Measurements from ENCODE around the gene ELP5. TPM values are rescaled to one million over a fixed set of nuclear protein-coding genes. Genes with fewer than 3 reads are reported as not detected.
"Not testable (repeated sequence)": the region's sequence is repeated elsewhere in the genome, so short reads cannot be mapped to it uniquely, and the experiment has no call there.

ELP5 gene
- total RNA-seq, 1 donor from 2014 or later = 37.6 TPM

GRCh38 chr17:7243453-7243729 lies 8.6 kb upstream of the ELP5 start:
- Mint-ChIP-seq H3K27me3 (ENCODE audit: unreplicated experiment) (no peaks in the 10 kb centered on the region), H3K27ac (ENCODE audit: unreplicated experiment) (peak overlapping the region; percentile 99), H3K36me3 (ENCODE audit: unreplicated experiment) (peaks cover 40% of the 10 kb centered on the region), H3K4me1 (ENCODE audit: unreplicated experiment) (peaks cover 30% of the 10 kb centered on the region), H3K4me3 (ENCODE audit: unreplicated experiment) (peak overlapping the region; percentile 99), H3K9me3 (ENCODE audit: unreplicated experiment) (no peaks in the 10 kb centered on the region)
- DNase-seq (ENCODE audit: extremely low spot score, unreplicated experiment) = no peak
- TF ChIP-seq CTCF (IDR thresholded peaks at IDR 0.05) = no peak

GRCh38 chr17:7243838-7244237 lies 8.2 kb upstream of the ELP5 start:
- Mint-ChIP-seq H3K4me1 (ENCODE audit: unreplicated experiment) (peaks cover 34% of the 10 kb centered on the region), H3K4me3 (ENCODE audit: unreplicated experiment) (peak overlapping the region; percentile 99), H3K36me3 (ENCODE audit: unreplicated experiment) (peaks cover 40% of the 10 kb centered on the region), H3K27ac (ENCODE audit: unreplicated experiment) (peak overlapping the region; percentile 99)
- not testable (repeated sequence) for DNase-seq (ENCODE audit: extremely low spot score, unreplicated experiment); H3K27me3 Mint-ChIP-seq (ENCODE audit: unreplicated experiment); H3K9me3 Mint-ChIP-seq (ENCODE audit: unreplicated experiment)

DNA sequence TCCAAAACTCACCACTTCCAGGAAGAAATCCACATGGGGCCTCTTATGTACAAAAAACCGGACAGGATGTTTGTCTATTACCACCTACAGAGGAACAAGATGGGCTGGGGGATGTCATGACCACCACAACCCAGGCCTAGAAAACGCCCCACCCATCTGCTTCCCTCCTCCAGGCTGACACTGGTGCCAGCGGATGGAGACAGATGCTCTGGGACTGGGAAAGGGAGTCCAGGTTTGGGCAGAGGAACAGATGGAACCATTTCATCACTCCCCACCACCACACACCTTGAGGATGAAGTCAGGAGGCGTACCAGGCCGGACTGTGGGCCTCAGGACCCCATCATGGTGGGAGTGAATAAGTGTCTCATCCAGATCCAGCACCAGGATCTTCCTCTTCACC lies 5.2 kb upstream of the ELP5 start:
- Mint-ChIP-seq H3K27me3 (ENCODE audit: unreplicated experiment) (no peaks in the 10 kb centered on the region), H3K4me1 (ENCODE audit: unreplicated experiment) (peaks cover 30% of the 10 kb centered on the region), H3K9me3 (ENCODE audit: unreplicated experiment) (no peaks in the 10 kb centered on the region), H3K27ac (ENCODE audit: unreplicated experiment) (no peak overlapping the region), H3K36me3 (ENCODE audit: unreplicated experiment) (peaks cover 25% of the 10 kb centered on the region), H3K4me3 (ENCODE audit: unreplicated experiment) (no peak overlapping the region)
- no peak for TF ChIP-seq CTCF (IDR thresholded peaks at IDR 0.05)
- DNase-seq (ENCODE audit: extremely low spot score, unreplicated experiment) = no peak

DNA sequence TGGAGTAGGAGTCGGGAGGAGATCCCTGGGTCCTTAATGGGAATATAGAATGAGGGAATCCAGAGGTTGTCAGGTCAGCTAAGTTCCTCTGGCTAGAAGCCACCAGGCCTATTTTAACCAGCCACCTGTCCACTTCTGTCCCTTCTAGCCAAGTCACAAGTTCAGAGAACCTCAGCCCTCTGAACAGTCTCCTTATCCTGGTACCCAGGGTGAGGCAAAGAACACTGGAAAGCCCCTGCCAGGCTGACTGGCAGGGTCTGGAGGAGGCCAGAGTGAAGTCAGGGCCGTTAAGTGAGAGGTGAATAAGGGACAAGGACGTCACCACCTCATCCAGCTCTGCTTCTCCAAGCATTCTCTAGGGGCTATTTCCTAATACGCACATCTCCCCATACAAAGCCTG lies 3.2 kb upstream of the ELP5 start:
- no peak for DNase-seq (ENCODE audit: extremely low spot score, unreplicated experiment)
- H3K4me3 Mint-ChIP-seq (ENCODE audit: unreplicated experiment) = no peak overlapping the region
- peaks cover 19% of the 10 kb centered on the region for H3K36me3 Mint-ChIP-seq (ENCODE audit: unreplicated experiment)
- H3K4me1 Mint-ChIP-seq (ENCODE audit: unreplicated experiment) = peaks cover 32% of the 10 kb centered on the region
- peak overlapping the region; percentile 67 for H3K27ac Mint-ChIP-seq (ENCODE audit: unreplicated experiment)
- no peak for TF ChIP-seq CTCF (IDR thresholded peaks at IDR 0.05)
- no peaks in the 10 kb centered on the region for H3K9me3 Mint-ChIP-seq (ENCODE audit: unreplicated experiment)
- H3K27me3 Mint-ChIP-seq (ENCODE audit: unreplicated experiment) = no peaks in the 10 kb centered on the region

DNA sequence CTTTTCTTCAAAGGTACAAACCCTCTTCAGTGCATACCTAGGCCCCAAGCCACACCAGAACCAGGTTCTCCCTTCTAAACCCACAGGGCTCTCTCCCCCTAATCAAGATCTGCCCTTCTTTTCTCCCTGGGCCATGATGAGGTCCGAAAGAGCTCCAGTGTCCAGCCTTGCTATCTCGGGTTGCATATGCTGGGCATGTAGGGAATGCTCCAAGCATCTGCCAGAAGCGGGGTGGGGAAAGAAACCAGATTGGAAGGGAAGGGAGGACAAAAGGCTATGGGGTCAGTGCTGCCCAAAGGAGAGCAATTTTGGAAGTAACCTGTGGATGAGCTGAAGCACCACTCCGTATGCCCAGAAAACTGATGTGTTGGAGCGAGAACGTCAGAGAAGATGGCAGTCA lies 2.8 kb upstream of the ELP5 start:
- DNase-seq (ENCODE audit: extremely low spot score, unreplicated experiment) = no peak
- H3K9me3 Mint-ChIP-seq (ENCODE audit: unreplicated experiment) = no peaks in the 10 kb centered on the region
- no peaks in the 10 kb centered on the region for H3K27me3 Mint-ChIP-seq (ENCODE audit: unreplicated experiment)
- H3K4me1 Mint-ChIP-seq (ENCODE audit: unreplicated experiment) = peaks cover 32% of the 10 kb centered on the region
- H3K27ac Mint-ChIP-seq (ENCODE audit: unreplicated experiment) = peak overlapping the region; percentile 67
- peaks cover 21% of the 10 kb centered on the region for H3K36me3 Mint-ChIP-seq (ENCODE audit: unreplicated experiment)
- TF ChIP-seq CTCF (IDR thresholded peaks at IDR 0.05) = no peak
- H3K4me3 Mint-ChIP-seq (ENCODE audit: unreplicated experiment) = peak overlapping the region; percentile 91

DNA sequence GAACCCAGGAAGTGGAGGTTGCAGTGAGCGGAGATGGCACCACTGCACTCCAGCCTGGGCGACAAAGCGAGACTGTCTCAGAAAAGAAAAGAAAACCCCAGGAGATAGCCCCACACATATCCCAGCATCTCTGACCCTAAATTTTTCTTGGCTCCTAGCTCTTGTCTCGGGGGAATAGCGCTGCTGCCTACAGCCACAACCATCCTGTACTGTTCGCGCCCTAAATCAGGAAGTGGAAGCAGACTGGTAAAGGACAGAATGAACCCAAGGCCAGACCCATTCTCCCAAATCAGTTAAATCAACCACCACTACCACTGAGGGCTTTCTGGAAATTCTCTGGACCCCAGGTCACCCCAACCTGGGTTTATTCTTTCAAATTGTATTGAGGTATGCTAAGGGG lies 2.2 kb upstream of the ELP5 start:
- DNase-seq (ENCODE audit: extremely low spot score, unreplicated experiment) = no peak
- Mint-ChIP-seq H3K36me3 (ENCODE audit: unreplicated experiment) (peaks cover 20% of the 10 kb centered on the region), H3K4me3 (ENCODE audit: unreplicated experiment) (peak overlapping the region; percentile 91), H3K9me3 (ENCODE audit: unreplicated experiment) (no peaks in the 10 kb centered on the region), H3K4me1 (ENCODE audit: unreplicated experiment) (peaks cover 34% of the 10 kb centered on the region), H3K27me3 (ENCODE audit: unreplicated experiment) (no peaks in the 10 kb centered on the region), H3K27ac (ENCODE audit: unreplicated experiment) (peak overlapping the region; percentile 94)
- no peak for TF ChIP-seq CTCF (IDR thresholded peaks at IDR 0.05)
